DMS79 treated with DMSO at 0.1 percent for 48 hours (cell line): ENCODE data around the gene MIA2.
"Not testable (repeated sequence)": the region's sequence is repeated elsewhere in the genome, so short reads cannot be mapped to it uniquely, and the experiment has no call there.

ENCODE experiments used
- DNase-seq: peaks from one replicate; lab custom pipeline; 2025; lab: John Stamatoyannopoulos, UW

MIA2 gene

DNA sequence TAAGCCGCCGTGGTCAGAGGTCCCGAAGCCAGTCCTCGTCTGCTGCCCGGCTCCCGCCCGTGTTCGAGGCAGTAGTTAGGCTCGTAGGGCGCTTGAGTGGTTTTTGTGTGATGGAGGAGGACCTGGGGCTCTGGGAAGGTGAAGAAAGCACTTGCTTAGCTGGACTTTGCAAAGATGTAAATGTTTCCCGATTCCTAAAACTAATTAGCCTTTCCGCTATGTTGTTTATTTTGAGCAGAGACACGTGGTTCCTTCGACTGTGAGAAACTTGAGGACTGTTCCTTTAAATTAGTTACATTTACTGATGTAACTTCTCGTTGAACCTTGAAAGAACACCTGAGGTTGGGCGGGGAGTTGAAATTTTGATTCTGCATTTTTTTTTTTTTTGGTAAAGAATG, 33.9 kb downstream of the MIA2 start:
- DNase-seq: peak; percentile 60

DNA sequence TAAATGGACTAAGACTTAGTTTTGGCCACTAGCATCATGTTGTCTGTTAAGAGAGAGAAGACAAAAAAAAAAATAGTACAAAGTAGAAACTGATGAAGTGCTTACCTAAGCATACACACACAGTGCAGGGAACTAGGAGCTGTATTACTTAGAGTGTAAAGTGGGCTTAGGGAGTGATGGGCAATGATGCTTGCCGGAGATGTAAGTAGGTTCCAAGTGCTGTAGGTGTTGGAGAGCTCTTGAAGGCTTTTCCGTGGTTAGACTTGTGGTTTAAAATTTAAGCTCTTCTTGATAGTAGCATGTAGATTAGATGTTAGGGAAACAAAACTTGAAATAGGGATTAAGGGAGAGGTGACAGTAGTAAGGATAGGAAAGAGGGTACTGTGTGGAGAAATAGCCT, 34.7 kb downstream of the MIA2 start:
- peak; percentile 100 for DNase-seq

DNA sequence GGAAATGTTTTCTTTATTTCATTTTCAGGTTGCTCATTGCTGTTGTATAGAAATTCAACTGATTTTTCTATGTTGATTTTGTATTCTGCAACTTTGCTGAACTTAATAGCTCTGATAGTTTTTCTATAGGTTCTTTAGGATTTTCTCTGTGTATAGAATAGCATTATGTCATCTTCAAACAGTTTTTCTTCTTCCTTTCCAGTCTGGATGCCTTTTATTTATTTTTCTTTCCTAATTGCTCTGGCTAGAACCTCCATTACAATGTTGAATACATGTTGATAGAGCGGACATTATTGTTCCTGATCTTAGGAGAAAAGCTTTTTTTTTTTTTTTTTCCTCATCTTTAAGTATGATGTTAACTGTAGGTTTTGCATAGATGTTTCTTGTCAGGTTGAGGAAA, 39.2 kb downstream of the MIA2 start:
- no peak for DNase-seq

DNA sequence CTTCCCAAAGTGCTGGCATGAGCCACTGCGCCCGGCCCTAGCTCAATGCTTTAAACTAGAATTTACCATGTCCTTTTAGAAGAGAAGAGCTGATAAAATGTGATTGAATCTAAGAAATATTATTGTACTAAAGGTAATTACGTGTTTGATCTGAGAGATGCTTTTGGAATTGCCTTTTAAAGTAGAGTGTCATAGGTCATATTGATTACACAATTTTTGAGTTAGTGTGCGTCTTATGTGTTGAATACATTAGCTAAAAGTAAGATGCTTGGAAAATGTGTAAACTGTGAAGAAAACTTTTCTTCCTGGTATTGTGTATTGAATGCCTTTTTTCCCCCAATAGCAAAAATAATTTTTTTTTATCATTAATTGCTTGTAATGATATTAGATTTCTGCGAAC, 41.7 kb downstream of the MIA2 start:
- DNase-seq: no peak

DNA sequence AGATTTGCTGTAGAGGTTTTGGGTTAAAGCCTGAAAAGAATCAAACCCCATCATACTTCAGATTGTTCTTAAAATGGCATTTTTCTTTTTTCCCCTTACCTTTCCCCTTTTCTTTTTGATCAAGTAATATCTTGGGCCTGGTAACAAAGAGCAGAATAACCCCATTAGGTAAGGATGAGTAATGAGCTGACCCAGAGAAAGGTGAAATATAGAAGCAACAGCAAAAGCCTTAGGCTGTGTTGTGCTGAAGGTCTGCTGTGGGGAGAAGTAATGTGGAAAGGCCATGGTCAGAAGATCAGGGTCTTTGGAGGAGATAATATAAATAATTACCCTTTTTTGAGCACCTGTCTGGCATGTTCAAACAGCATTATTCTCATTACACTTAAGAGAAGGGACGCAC, 42.3 kb downstream of the MIA2 start:
- DNase-seq: no peak

DNA sequence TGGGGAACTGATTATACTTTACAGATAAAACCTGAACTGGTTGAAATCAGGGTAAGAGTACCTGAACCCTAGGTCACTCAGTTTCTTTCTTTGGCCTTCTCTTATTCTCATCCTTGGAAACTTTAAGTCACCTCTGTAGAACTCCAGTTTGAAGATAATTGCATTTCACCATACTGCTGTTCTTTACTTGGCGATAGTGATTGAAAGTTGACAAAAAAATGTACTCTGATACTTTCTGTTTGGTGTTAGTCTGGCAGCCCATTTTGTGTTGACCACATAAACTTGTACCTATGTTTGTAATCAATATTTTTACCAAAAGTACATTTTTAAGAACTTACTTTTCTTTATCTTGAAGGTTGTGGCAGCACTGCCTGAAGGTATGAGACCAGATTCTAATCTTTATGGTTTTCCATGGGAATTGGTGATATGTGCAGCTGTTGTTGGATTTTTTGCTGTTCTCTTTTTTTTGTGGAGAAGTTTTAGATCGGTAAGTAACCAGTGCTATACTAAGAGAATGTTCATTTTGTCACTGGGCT, 42.9 kb downstream of the MIA2 start:
- no peak for DNase-seq

DNA sequence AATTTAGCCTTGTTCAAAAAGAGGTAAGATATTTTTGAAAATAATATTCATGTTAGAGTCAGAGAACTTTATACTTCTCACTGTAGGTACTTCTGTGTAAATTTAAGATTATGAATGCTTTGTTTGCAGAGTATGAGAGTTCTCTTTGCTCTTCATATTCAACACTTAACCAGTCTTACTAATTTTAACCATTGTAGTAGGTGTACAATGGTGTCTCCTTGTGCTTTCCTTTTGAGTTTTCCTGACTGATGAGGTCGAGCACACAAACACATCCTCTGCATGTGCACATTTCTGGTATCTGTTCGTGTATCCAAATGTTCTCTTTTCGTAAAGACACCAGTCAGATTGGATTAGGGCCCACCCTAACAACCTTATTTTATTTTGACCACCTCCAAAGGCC, 45.8 kb downstream of the MIA2 start:
- DNase-seq: no peak

DNA sequence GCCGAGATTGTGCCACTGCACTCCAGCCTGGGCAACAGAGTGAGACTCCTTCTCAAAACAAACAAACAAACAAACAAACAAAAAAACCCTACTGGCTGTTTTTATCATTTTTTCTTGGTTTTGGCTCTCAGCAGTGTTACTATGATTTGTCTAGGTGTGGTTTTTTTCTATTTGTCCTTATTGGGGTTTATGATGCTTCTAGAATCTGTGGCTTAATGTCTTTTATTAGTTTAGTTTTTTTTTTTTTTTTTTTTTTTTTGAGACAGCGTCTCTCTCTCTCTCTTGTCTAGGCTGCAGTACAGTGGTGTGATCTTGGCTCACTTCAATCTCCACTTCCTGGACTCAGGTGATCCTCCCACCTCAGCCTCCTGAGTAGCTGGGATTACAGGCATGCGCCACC, 47.0 kb downstream of the MIA2 start:
- not testable (repeated sequence) for DNase-seq

DNA sequence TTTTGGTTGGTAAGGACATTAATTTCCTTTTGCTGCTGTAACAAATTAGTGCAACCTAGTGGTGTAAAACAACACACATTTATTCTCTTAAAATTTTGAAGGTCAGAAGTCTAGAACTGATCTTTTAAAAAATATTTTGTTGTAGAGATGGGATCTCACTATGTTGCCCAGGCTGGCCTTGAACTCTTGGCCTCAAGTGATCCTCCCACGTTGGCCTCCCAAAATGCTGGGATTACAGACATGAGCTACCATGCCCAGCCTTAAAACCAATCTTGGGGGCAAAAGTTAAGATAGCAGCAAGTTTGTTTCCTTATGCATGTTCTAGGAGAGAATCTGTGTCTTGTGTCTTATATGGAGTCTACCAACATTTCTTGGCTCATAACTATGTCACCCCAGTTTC, 55.8 kb downstream of the MIA2 start:
- no peak for DNase-seq

DNA sequence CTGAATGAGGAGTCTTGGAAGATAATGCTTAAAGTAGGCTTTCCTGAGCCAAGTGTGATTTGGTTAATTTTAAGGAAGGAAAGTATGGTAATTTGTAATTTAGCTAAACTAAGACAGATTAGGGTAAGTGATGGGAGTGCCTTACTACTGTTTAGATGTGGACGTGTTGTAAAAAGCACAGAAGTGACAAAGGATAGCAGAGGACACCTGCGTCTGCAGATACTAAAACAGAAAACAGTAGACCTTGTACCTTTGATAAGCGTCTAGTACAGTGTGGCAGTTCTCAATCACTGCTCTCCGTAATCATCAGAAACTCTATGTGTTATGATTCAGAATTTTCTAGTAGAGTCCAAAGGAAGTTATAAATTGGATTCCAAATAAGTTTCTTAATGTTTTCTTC, 58.0 kb downstream of the MIA2 start:
- DNase-seq: no peak

DNA sequence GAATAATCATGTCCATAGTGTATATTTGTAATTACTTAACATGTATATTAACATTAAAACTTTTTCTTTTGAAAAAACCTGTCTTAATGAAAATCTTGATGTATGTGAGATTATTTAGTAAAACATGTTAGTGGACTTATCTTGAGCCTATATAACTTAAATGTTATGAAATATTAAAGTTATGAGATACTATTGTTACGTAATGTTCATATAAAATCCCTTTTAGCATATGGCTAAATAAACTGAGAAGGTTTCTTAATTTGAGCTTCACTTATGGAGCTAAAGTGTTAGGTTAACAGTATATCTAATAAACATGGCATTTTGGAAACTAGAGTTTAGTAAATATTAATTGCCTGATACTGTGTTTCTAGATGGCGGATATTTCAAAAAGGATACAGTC, 59.9 kb downstream of the MIA2 start:
- DNase-seq: no peak

DNA sequence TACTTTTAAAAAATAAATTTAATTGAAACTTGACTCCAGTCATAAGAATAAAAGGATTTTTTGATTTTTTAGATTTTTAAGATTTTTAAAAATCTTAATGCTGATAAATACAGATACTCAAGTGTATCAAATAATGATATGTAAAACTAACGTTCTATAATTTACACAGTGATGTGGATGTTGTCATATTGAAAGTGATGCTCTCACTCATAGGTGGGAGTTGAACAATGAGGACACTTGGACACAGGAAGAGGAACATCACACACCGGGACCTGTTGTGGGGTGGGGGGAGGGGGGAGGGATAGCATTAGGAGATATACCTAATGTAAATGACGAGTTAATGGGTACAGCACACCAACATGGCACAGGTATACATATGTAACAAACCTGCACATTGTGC, 66.7 kb downstream of the MIA2 start:
- DNase-seq: not testable (repeated sequence)

DNA sequence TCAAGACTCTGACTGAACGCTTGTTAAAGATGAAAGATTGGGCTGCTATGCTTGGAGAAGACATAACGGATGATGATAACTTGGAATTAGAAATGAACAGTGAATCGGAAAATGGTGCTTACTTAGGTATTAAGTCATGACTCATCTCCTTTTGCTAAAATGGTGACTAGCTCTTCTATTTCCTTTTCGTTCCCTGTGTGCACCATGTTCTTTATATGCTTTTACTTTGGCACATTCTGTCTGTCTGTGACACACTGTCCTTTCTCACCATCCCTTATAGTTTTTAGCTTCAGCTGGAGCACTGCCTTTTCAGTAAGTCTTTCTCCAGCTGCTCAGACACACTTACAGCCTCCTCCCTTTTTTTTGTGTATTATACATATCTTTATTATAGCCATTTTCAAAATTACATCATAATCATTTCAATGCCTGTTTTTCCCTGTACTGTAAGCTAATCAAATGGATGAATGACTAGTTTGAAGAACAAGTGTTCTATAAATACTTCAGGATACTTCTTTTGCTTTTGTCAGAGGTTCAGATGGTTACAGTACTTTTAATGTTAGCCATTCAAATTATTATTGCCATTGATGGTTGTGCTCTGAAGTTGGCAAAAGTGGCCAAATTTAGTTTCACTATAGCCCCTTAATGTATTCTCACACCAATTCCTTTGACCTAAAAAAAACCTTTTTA, 68.6 kb downstream of the MIA2 start:
- peak; percentile 42 for DNase-seq

DNA sequence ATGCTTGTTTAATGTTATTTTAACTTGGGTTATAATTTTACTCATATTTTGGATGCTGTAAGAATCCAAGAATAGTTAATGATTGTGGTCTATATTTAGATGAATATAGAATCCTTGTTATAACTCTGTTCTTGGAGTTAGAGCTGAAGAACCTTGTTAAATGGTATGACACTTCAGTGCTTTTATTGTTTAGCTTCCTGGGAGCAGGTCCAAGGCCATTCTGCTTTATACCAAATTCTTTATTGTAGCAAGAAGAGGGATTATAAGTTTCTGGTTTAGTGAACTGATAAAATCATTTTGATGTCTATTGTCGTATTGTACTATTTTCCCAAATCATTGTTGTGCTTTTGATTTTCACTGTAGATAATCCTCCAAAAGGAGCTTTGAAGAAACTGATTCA, 69.4 kb downstream of the MIA2 start:
- DNase-seq: peak; percentile 41

DNA sequence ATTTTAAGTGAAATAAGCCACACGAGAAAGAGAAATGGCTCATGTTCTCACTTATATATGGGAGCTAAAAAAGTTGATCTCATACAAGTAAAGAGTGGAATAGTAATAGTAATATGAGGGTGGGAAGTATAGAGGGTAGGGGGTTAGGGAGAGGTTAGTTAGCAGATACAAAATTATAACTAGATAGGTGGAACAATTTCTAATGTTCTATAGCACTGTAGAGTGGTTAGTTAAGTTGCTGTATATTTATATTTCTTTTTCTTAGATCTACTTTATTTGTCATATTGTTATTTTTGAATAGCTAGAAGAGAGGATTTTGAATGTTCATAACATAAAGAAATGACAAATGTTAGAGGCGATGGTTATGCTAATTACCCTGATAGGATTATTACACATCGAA, 74.1 kb downstream of the MIA2 start:
- DNase-seq: no peak

DNA sequence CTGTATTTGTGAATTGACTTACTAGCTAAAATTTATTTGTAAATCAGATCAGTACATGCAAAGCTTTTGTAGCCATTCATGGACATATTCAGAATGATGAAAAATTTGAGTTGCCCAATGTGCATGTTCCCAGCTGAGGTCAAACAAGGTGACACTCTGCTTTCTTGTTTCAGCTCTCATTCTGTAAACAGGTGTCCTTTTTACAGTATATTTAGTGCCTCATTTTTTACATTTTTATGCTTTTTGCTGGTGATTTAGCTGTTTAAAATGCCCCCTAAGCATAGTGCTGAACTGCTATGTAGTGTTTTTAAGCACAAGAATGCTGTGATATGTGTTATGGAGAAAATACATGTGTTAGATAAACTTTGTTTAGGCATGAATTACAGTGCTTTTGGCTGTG, 76.3 kb downstream of the MIA2 start:
- no peak for DNase-seq

DNA sequence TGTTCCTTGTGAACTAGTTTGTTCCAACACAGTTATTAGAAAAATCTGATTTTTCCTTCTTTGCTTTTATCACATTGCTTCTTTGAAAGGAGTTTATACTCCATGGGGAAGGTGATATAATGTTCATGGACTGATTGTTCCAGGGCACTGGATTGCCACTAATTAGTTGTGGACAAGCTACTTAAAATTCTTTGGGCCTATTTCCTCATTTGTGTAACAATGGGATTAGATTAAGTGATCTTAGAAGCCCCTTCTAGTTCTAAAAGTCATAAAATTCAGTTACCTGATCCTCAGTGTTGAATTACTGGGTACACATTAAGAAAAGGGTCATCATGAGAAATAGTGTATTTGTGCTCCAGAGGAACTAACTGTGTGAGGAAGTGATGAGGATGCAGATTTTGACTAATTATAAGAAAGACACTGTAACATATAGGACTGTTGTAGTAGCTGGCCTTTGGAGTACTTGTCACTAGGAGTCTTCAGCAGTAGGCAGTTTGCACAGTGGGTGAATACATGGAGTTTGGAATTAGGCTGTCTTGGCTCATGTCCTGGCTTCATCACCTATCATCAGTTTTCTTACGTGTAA, 82.2 kb downstream of the MIA2 start:
- DNase-seq: no peak

DNA sequence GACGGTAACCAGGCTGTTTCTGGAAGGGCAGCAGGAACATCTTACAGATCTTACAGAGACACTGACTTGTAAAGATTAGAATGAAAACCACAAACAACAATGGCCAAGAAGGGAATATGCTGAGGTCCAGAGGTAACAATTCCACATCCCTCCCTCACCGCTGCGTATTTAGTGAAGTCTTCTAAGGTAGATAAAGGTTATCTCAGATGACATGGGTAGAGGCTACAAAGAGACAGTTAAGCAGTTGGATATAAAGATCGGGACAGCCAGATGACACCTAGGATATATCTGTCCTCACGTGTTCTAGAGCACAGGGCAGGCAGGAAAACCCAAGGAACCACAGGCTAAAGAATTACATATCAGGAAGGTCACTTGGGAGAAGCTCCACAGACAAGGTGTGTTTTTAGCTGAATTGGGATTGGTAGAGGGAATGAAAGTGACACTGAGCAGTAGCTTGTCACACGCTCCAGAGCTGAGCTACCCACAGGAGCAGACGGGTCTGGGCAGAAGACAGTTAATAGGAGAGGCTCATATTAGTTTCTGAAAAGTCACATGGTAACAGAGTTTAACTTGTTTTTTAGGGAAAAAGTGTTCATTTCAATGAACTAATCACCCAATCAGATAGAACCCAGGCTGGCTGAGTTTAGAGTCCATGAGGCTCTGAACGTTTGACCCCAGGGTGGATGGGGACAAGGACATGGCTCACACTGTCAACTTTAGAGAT, 83.3 kb downstream of the MIA2 start:
- no peak for DNase-seq

DNA sequence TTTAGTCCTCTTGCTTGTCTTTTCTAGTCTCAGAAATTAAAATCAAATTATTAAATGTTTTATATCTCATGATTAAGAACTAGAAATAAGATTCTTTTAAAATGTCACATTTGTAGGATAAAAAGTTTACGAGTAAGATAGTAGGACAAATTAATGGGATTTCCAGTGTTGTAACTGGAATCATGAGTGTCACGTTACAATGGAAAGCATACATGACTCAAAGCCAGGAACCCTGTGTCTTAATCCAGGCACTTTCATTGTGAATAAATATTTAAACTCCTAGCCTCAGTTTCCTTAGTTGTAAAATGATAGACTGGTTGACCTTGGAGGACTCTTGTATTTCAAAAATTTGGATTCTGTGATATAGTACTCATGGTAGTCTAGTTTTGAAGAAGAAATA, 84.9 kb downstream of the MIA2 start:
- DNase-seq: no peak

DNA sequence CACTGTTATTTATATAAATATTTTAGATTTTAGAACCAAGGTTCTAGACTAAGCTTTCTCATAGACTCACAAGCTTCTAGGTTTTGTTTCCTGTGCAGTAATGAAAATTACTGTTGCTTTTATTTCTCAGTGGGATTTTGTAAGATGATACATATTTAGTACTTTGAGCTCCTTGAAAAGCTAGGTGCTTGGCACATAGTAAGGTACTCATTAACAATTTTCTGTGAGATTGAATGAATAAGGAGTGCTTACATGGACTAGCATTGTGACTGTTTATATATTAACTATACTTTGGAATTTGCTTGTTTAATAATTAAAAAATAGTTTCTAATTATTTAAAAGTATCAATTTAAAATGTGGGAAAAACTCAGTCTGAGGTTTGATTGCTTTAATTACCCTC, 85.7 kb downstream of the MIA2 start:
- DNase-seq: no peak

DNA sequence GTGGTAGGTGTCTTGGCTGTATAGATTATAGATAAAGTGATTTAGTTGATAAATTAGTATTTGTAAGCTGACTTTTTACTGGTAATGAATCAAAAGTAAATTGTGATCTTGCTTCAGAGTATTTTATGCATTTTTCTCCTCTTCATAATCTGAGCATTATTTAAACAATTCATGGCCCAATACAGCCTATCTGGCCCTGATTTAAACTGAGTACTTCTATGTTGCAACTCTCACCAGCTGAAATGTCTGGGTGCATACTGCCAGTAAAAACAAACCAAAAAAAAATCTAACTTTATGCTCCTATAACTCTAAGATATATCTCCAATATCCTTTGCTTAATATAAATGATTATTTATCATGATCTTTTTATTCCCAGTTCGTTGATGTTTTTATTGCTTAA, 86.6 kb downstream of the MIA2 start:
- no peak for DNase-seq

DNA sequence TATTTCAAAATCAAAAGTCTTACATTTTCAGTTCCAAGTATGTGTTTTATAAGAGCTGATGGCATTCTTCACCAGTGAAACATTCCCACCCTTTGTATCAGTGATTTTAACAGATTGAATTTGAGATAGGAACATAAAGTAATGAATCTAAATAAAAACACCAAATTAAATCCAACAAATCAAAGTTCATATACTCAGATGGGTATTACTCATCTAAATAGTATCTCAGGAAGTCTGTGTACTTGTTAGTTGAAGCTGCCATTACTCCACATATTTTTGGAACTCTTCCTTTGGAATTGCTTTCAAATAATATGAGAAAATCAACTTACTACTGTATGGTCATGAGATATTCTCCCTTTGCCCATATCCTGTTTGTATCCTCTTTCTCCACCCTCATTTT, 89.1 kb downstream of the MIA2 start:
- no peak for DNase-seq

DNA sequence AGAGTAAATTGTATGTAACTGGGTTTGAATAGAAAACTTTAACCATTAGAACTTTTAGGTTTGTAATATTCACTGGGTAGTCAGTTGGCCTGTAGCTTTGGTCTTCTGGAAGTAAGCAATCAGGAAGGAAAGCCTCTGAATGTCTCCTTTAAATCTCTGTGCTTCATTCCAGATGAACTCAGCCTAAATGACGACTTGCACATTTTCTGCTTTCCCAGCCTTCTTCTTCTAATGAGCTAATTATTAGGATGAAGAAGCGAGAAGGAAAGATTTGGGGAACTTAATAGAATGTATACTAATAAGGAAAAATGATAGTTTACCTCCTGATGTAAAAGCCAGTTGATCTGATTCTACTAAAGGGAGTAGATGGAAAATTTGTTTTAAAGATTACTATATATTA, 90.4 kb downstream of the MIA2 start:
- no peak for DNase-seq
